NCI-H187 treated with DMSO at 0.1 percent for 48 hours (cell line): ENCODE data around the gene PEDS1.
"Not testable (repeated sequence)": the region's sequence is repeated elsewhere in the genome, so short reads cannot be mapped to it uniquely, and the experiment has no call there.

Source experiments
- DNase-seq: peaks from one replicate; lab custom pipeline; 2025; lab: John Stamatoyannopoulos, UW

The PEDS1 gene

DNA sequence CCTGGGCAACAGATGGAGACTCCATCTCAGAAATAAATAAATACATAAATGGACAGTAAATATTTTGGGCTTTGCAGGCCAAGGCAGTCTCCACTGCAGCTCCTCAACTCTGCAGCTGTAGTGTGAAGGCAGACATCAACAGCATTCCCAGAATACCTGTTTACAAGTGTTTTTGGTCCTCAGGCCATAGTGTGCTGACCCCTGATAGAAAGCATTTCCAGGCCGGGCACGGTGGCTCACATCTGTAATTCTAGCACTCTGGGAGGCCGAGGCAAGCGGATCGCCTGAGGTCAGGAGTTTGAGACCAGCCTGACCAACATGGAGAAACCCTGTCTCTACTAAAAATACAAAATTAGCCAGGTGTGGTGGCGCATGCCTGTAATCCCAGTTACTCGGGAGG, 18.4 kb downstream of the PEDS1 start:
- not testable (repeated sequence) for DNase-seq

GRCh38 chr20:50133474-50134217, 19.9 kb downstream of the PEDS1 start:
- no peak for DNase-seq

GRCh38 chr20:50133041-50133440, 20.5 kb downstream of the PEDS1 start:
- no peak for DNase-seq

GRCh38 chr20:50130995-50131394, 22.5 kb downstream of the PEDS1 start:
- DNase-seq, result no peak

DNA sequence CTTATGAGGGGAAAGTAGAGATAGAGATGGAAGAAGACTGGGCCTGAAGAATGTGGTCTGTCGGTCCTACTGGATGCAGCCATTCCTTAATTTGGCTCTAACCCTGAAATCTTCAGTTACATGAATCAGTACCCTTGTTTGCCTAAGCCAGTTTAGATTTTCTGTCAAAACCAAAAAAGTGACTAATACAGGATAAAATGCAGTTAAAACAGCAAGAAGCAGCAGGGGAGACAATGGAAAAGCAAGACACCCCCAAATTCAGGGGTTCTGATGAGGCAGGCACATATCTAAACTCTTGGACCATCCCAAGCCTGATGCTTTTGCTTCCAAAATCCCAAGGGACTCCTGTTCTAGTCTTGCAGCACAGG, 23.2 kb downstream of the PEDS1 start:
- DNase-seq, result no peak

- no peak for DNase-seq
Measured at GRCh38 chr20:50129662-50130355, 23.7 kb downstream of the PEDS1 start.

- no peak for DNase-seq
Measured at GRCh38 chr20:50128520-50128905, 25.0 kb downstream of the PEDS1 start.

DNA sequence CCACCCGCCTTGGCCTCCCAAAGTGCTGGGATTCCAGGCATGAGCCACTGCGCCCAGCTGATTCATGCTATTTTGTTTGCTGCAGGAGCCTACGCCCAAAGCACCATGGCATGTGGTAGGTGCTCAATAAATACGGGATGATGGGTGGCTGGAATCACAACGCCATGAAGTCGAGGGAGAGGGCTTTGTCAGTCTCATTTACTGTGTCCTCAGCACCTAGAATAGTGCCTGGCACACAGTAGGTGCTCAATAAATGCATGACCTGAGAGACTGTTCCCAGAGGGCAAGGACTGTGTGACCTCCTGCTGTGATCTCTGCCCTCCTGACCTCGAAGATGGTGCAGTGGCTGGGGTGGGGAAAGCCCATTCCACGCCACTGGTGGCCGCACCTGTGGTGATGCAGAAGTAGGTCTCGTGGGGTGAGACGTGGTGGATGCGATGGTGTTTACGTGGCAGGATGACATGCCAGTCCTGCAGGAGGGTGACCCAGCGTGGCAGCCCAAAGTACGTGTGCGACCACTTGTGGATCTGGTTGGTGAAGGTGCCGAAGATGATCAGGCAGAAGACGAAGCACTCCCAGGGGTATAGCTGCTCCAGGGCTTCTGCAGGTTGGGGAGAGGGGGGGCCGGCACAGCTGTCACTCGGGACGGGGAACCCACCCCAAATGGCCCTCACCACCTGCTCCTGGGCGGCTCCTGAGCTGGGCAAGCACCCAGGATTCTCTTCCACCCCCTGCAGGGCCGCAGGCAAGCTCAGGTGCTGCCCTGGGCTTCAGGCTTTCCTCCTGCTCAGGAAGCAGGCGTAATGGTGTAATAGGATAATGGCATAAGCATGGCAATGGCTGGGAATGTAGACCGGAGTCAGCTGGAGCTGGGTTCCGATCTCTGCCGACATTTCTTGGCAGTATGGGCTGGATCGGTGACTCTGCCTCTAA, 25.7 kb downstream of the PEDS1 start:
- DNase-seq, result no peak

DNA sequence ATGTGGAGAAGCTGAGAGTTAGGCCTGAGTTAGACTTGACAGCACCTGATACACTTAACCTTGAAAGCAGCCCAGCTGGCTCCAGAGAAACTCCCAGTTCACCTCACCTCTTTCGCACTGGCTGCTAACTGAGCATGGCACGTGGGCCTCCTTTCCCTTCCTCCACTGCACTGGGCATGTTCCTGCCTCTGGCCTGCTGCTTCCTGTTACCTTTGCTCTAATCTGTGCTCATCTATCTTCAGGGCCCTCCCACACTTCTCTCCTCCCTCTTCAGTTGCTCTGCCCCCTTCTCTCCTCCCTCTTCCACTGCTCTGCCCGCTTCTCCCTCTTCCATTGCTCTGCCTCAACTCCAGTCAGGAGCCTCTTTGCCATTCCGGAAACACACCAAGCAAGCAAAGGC, 26.9 kb downstream of the PEDS1 start:
- no peak for DNase-seq

DNA sequence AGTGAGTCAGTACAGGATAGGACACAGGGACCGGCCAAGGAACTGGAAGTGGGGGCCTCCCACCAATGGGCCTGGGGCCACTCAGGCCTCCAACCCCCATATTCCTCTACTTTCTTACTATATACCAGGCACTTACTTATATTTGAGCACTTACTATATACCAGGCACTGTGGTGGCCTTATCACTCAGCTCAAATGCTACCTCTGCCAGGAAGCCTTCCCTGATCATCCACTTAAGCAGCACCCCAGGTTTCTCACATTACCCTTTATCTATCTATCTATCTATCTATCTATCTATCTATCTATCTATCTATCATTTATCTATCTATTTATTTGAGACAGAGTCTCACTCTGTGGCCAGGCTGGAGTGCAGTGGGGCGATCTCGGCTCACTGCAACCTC, 28.2 kb downstream of the PEDS1 start:
- no peak for DNase-seq

DNA sequence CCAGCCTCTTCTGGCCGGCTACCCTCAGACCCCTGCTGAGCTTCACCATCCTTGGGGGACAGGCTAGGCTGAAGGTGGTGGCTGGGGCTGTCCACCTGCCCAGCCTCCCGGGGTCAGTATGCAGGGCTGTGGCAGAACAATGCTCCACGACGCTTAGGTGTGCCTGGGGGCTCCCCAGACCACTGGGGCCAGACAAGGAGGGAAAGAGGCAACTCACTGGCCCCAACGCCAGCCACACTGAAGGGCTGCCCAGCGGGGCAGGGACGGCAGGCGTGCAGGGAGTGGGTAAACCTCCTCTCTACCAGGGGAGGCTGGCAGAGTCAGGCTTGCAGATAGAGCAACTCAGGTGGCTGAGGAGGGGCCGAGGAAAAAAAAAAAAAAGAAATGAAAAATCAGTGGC, 29.0 kb downstream of the PEDS1 start:
- no peak for DNase-seq

DNA sequence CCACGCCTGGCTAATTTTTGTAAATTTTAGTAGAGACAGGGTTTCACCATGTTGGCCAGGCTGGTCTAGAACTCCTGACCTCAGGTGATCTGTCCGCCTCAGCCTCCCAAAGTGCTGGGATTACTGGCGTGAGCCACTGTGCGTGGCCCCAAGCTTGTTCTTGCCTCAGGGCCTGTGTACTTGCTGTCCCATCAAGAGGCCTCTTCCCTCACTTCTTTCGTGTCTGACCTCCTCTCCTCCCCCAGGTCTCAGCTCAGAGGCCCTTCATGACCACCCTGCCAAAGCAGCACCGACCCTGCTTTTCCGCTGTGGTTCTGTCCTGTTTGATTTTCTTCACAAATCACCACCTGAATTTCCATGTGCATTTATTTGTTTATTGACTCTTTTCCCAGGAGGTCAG, 30.1 kb downstream of the PEDS1 start:
- DNase-seq, result no peak

DNA sequence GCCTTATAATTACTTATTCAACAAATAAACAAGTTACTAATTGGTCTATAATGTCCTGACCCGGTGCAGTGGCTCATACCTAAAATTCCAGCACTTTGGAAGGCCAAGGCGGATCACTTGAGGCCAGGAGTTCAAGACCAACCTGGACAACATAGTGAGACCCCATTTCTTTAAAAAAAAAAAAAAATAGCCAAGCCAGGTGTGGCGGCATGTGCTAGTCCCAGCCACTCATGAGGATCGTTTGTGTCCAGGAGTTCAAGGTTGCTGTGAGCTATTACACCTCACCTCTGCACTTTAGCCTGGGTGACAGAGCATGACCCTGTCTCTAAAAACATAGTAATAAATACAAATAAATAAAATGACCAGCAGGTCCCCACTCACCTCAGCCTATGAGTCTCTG, 30.8 kb downstream of the PEDS1 start:
- no peak for DNase-seq

GRCh38 chr20:50121858-50122271, 31.7 kb downstream of the PEDS1 start:
- DNase-seq, result no peak

- no peak for DNase-seq
Measured at GRCh38 chr20:50120935-50121693, 32.4 kb downstream of the PEDS1 start.

GRCh38 chr20:50118203-50118602, 35.3 kb downstream of the PEDS1 start:
- no peak for DNase-seq

- no peak for DNase-seq
Measured at GRCh38 chr20:50116368-50116999, 37.0 kb downstream of the PEDS1 start.

DNA sequence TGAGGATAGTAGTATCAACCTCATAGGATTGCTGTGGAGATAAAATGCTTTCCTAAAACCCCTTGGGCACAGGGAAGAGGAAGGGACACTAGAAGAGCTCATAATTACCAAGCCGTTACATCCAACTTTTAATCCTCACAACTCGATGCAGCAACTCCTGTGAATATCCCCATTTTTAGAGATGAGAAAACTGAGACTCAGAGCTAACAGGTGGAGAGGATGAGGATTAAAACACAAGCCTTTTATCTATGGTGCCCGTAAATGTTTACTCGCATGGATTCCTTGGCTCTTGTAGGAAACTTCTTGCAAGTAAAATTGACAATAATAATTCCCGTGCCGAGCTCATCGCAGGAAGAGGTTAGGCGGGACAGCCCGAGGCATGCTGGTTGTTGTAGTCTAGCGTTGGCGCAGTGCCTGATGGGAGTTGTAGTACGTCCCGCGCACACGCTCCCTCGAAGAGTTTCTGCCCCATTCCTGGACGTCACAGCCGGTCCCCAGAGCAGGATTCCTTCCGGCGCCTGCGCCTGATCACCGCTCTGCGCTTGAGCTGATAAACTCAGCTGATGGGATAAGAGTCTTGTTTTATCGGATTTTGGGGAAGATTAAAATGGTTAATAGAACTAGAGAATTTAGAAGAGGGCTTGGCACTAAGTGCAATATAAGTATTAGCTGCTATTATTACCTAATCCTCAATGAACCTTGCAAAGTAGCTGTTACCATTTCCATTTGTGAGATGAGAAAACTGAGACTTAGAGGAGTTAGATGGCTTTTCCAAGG, 37.7 kb downstream of the PEDS1 start:
- DNase-seq, result peak; percentile 70

DNA sequence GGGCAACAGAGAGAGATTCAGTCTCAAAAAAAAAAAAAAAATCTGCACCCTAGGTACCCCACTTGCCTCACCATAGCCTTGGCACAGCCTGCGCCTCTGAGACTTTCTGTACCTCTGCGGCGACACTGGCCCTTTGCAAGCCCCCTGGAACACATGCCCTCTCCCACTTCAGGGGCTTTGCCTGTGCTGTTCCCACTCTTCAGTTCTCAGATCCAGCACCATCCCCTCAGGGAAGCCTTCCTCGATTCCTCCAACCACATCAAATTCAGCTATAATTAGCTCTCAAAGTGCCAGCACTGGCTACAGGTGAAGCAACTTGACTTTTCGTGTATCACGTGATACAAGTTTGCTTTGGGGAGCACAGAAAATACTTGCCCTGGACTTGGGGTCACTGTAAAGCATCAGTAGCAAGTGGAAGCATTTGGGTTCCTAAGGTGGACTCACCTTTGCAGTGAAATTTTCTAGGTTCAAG, 38.4 kb downstream of the PEDS1 start:
- no peak for DNase-seq

GRCh38 chr20:50113420-50114224, 39.9 kb downstream of the PEDS1 start:
- no peak for DNase-seq
